Measurements from ENCODE around the gene ICE2. TPM values are rescaled to one million over a fixed set of nuclear protein-coding genes. Genes with fewer than 3 reads are reported as not detected.

Gene ICE2
- total RNA-seq, 1 experiment from 2014 or later: 28.5 TPM

- Histone ChIP-seq H3K4me1 (replicated peaks) (no peaks in the 10 kb centered on the region), H3K36me3 (no peaks in the 10 kb centered on the region), H3K9me3 (replicated peaks) (no peaks in the 10 kb centered on the region), H3K27me3 (replicated peaks) (no peaks in the 10 kb centered on the region; the same call in 1 of the 2 replicates), H3K4me3 (no peak overlapping the region), H3K27ac (no peak overlapping the region)
- no peak for DNase-seq (ENCODE audit: low read depth in 1 of 2, low spot score in 2 of 2)
These were observed 34.0 kb upstream of the ICE2 start for GRCh38 chr15:60512937-60513336.

GRCh38 chr15:60511351-60512031 lies 32.5 kb upstream of the ICE2 start:
- Histone ChIP-seq H3K4me3 (no peak overlapping the region), H3K4me1 (replicated peaks) (no peaks in the 10 kb centered on the region), H3K27ac (no peak overlapping the region), H3K9me3 (replicated peaks) (no peaks in the 10 kb centered on the region), H3K36me3 (no peaks in the 10 kb centered on the region), H3K27me3 (replicated peaks) (no peaks in the 10 kb centered on the region; the same call in 1 of the 2 replicates)
- no peak for DNase-seq (ENCODE audit: low read depth in 1 of 2, low spot score in 2 of 2)

GRCh38 chr15:60510006-60510405 lies 31.1 kb upstream of the ICE2 start:
- no peak overlapping the region for H3K27ac ChIP-seq
- no peak overlapping the region for H3K4me3 ChIP-seq
- no peaks in the 10 kb centered on the region for H3K4me1 ChIP-seq (replicated peaks)
- no peaks in the 10 kb centered on the region for H3K27me3 ChIP-seq (replicated peaks)
- H3K36me3 ChIP-seq: no peaks in the 10 kb centered on the region
- no peak for DNase-seq (ENCODE audit: low read depth in 1 of 2, low spot score in 2 of 2)
- H3K9me3 ChIP-seq (replicated peaks): no peaks in the 10 kb centered on the region

GRCh38 chr15:60509470-60509869 lies 30.5 kb upstream of the ICE2 start:
- H3K9me3 ChIP-seq (replicated peaks): no peaks in the 10 kb centered on the region
- H3K4me3 ChIP-seq: no peak overlapping the region
- H3K36me3 ChIP-seq: no peaks in the 10 kb centered on the region
- no peaks in the 10 kb centered on the region for H3K27me3 ChIP-seq (replicated peaks)
- DNase-seq (ENCODE audit: low read depth in 1 of 2, low spot score in 2 of 2): no peak
- no peak overlapping the region for H3K27ac ChIP-seq
- H3K4me1 ChIP-seq (replicated peaks): no peaks in the 10 kb centered on the region

GRCh38 chr15:60508442-60508841 lies 29.5 kb upstream of the ICE2 start:
- Histone ChIP-seq H3K4me3 (no peak overlapping the region), H3K27me3 (replicated peaks) (no peaks in the 10 kb centered on the region), H3K27ac (no peak overlapping the region), H3K9me3 (replicated peaks) (no peaks in the 10 kb centered on the region), H3K36me3 (no peaks in the 10 kb centered on the region), H3K4me1 (replicated peaks) (no peaks in the 10 kb centered on the region)
- no peak for DNase-seq (ENCODE audit: low read depth in 1 of 2, low spot score in 2 of 2)

- DNase-seq (ENCODE audit: low read depth in 1 of 2, low spot score in 2 of 2): peak in 1 of 2 experiments; percentile 55
- Histone ChIP-seq H3K27me3 (replicated peaks) (0 out of 2 replicates have a peak, but pooled peaks cover 4% of the 10 kb centered on the region), H3K9me3 (replicated peaks) (no peaks in the 10 kb centered on the region), H3K36me3 (no peaks in the 10 kb centered on the region), H3K27ac (no peak overlapping the region), H3K4me1 (replicated peaks) (no peaks in the 10 kb centered on the region), H3K4me3 (no peak overlapping the region)
These were observed 28.9 kb upstream of the ICE2 start for GRCh38 chr15:60507596-60508424.

GRCh38 chr15:60496853-60497252 lies 17.9 kb upstream of the ICE2 start:
- H3K36me3 ChIP-seq: no peaks in the 10 kb centered on the region
- no peak overlapping the region for H3K4me3 ChIP-seq
- no peaks in the 10 kb centered on the region for H3K4me1 ChIP-seq (replicated peaks)
- no peak for DNase-seq (ENCODE audit: low read depth in 1 of 2, low spot score in 2 of 2)
- H3K27ac ChIP-seq: no peak overlapping the region
- no peaks in the 10 kb centered on the region for H3K9me3 ChIP-seq (replicated peaks)
- H3K27me3 ChIP-seq (replicated peaks): no peaks in the 10 kb centered on the region

- H3K4me3 ChIP-seq: no peak overlapping the region
- no peak overlapping the region for H3K27ac ChIP-seq
- no peaks in the 10 kb centered on the region for H3K9me3 ChIP-seq (replicated peaks)
These were observed 15.2 kb upstream of the ICE2 start for GRCh38 chr15:60494108-60494507.

GRCh38 chr15:60493166-60493565 lies 14.2 kb upstream of the ICE2 start:
- no peaks in the 10 kb centered on the region for H3K9me3 ChIP-seq (replicated peaks)

More at GRCh38 chr15:60494108-60494507, 15.2 kb upstream of the ICE2 start:
- Histone ChIP-seq H3K4me1 (replicated peaks) (no peaks in the 10 kb centered on the region), H3K27me3 (replicated peaks) (no peaks in the 10 kb centered on the region), H3K36me3 (no peaks in the 10 kb centered on the region)
- no peak for DNase-seq (ENCODE audit: low read depth in 1 of 2, low spot score in 2 of 2)

GRCh38 chr15:60486742-60487141 lies 7.8 kb upstream of the ICE2 start:
- Histone ChIP-seq H3K27ac (no peak overlapping the region), H3K27me3 (replicated peaks) (no peaks in the 10 kb centered on the region), H3K36me3 (no peaks in the 10 kb centered on the region), H3K4me3 (no peak overlapping the region), H3K9me3 (replicated peaks) (no peaks in the 10 kb centered on the region), H3K4me1 (replicated peaks) (no peaks in the 10 kb centered on the region; the same call in 1 of the 2 replicates)
- no peak for DNase-seq (ENCODE audit: low read depth in 1 of 2, low spot score in 2 of 2)

More at GRCh38 chr15:60493166-60493565, 14.2 kb upstream of the ICE2 start:
- Histone ChIP-seq H3K27ac (no peak overlapping the region), H3K36me3 (no peaks in the 10 kb centered on the region), H3K4me3 (no peak overlapping the region), H3K4me1 (replicated peaks) (no peaks in the 10 kb centered on the region; the same call in 1 of the 2 replicates), H3K27me3 (replicated peaks) (no peaks in the 10 kb centered on the region)
- DNase-seq (ENCODE audit: low read depth in 1 of 2, low spot score in 2 of 2): no peak

- Histone ChIP-seq H3K4me1 (replicated peaks) (no peaks in the 10 kb centered on the region; the same call in 1 of the 2 replicates), H3K4me3 (no peak overlapping the region), H3K36me3 (no peaks in the 10 kb centered on the region), H3K9me3 (replicated peaks) (no peaks in the 10 kb centered on the region), H3K27me3 (replicated peaks) (no peaks in the 10 kb centered on the region), H3K27ac (no peak overlapping the region)
- no peak for DNase-seq (ENCODE audit: low read depth in 1 of 2, low spot score in 2 of 2)
These were observed 6.6 kb upstream of the ICE2 start for GRCh38 chr15:60485365-60486055.

- Histone ChIP-seq H3K4me3 (no peak overlapping the region), H3K27me3 (replicated peaks) (no peaks in the 10 kb centered on the region), H3K9me3 (replicated peaks) (no peaks in the 10 kb centered on the region), H3K27ac (no peak overlapping the region), H3K4me1 (replicated peaks) (peaks cover 8% of the 10 kb centered on the region), H3K36me3 (no peaks in the 10 kb centered on the region; the same call in 1 of the 2 replicates)
- no peak for DNase-seq (ENCODE audit: low read depth in 1 of 2, low spot score in 2 of 2)
These were observed 4.1 kb upstream of the ICE2 start for GRCh38 chr15:60483042-60483441.

GRCh38 chr15:60480888-60481287 lies 1.9 kb upstream of the ICE2 start:
- no peaks in the 10 kb centered on the region for H3K9me3 ChIP-seq (replicated peaks)
- H3K4me3 ChIP-seq: no peak overlapping the region
- H3K27me3 ChIP-seq (replicated peaks): no peaks in the 10 kb centered on the region
- H3K36me3 ChIP-seq: no peaks in the 10 kb centered on the region; the same call in 1 of the 2 replicates
- no peak for DNase-seq (ENCODE audit: low read depth in 1 of 2, low spot score in 2 of 2)
- no peak overlapping the region for H3K27ac ChIP-seq
- peaks cover 29% of the 10 kb centered on the region for H3K4me1 ChIP-seq (replicated peaks)
